OCI-LY7 (cell line): ENCODE measurements around the gene SSBP2.

Source experiments
- CTCF ChIP-seq: fragments of 200-600 bp; sonication (generic); conservative IDR thresholded peaks from 2 replicates; pipeline ENCODE4 v1.5.1; 2014; ENCODE audit warnings: mild to moderate bottlenecking, antibody characterized with exemption, low read length, moderate library complexity, mixed read lengths
- EZH2phosphoT487 ChIP-seq: fragments of 200-600 bp; sonication (generic); IDR thresholded peaks from 2 replicates; pipeline ENCODE4 v1.6.1; 2018; ENCODE audit warnings: low read depth, borderline replicate concordance, mild to moderate bottlenecking, mixed run types, antibody characterized with exemption, low read length, moderate library complexity, mixed read lengths

- TF ChIP-seq CTCF, result no peak
- no peak for TF ChIP-seq EZH2phosphoT487
These were observed 85.1 kb downstream of the SSBP2 start for GRCh38 chr5:81665795-81666194.
